ENCODE data around the gene CD40LG.

CD40LG gene

DNA sequence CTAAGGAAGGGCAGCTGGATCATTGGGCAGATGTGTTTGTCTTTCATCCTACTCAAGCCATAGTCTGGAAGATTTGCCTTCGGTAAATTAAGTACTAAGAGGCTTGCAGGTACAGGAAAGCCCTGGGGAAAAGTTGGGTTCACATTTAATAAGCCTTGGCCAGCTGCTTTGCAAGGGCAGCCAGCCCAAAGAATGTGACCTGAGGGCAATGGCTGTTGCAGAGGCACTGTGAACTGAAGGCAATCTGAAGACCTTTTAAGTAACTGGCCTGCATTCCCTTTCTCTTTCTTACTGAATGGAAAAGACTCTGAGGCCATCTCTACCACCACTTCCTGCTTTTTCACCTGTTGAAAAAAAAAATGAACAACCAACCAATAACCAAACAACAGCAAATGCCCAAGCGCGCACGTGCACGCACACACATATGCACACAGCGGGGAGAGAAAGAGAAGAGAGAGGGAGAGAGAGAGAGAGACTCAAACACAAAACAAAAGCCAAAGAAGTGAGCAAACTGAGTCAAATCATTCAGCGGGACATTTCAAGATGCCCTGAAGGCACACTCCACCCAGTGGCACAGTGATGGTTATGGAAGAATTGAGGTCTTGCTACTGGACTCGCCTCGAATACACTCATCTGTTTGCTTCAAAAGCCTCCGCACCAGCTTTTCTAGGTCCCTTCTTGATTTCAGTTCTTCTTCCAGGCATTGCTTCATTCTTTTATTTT, 19.6 kb downstream of the CD40LG start:
- TF ChIP-seq, protein P1, sequence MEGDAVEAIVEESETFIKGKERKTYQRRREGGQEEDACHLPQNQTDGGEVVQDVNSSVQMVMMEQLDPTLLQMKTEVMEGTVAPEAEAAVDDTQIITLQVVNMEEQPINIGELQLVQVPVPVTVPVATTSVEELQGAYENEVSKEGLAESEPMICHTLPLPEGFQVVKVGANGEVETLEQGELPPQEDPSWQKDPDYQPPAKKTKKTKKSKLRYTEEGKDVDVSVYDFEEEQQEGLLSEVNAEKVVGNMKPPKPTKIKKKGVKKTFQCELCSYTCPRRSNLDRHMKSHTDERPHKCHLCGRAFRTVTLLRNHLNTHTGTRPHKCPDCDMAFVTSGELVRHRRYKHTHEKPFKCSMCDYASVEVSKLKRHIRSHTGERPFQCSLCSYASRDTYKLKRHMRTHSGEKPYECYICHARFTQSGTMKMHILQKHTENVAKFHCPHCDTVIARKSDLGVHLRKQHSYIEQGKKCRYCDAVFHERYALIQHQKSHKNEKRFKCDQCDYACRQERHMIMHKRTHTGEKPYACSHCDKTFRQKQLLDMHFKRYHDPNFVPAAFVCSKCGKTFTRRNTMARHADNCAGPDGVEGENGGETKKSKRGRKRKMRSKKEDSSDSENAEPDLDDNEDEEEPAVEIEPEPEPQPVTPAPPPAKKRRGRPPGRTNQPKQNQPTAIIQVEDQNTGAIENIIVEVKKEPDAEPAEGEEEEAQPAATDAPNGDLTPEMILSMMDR (IDR thresholded peaks at IDR 0.05; ENCODE audit: low read depth, low read length, missing control alignments), result no peak
- no peak overlapping the region for H3K4me3 ChIP-seq (ENCODE audit: low read depth, low read length)
- DNase-seq, result no peak
- H3K27ac ChIP-seq, result no peak overlapping the region
- no peaks in the 10 kb centered on the region for H3K36me3 ChIP-seq (replicated peaks)
- in situ Hi-C loops (cut with HindIII; ENCODE audit: low pct_ligation_motif_present, low sequenced_read_pairs), result no loop called here
- no peaks in the 10 kb centered on the region for H3K27me3 ChIP-seq (replicated peaks)

GRCh38 chrX:136671006-136671610, 23.1 kb downstream of the CD40LG start:
- DNase-seq, result no peak
- in situ Hi-C loops (cut with HindIII; ENCODE audit: low pct_ligation_motif_present, low sequenced_read_pairs), result no loop called here
- Histone ChIP-seq H3K4me3 (ENCODE audit: low read depth, low read length) (no peak overlapping the region), H3K27me3 (replicated peaks) (no peaks in the 10 kb centered on the region), H3K36me3 (replicated peaks) (no peaks in the 10 kb centered on the region), H3K27ac (no peak overlapping the region)
- TF ChIP-seq, protein P1 (IDR thresholded peaks at IDR 0.05; ENCODE audit: low read depth, low read length, missing control alignments), result no peak

DNA sequence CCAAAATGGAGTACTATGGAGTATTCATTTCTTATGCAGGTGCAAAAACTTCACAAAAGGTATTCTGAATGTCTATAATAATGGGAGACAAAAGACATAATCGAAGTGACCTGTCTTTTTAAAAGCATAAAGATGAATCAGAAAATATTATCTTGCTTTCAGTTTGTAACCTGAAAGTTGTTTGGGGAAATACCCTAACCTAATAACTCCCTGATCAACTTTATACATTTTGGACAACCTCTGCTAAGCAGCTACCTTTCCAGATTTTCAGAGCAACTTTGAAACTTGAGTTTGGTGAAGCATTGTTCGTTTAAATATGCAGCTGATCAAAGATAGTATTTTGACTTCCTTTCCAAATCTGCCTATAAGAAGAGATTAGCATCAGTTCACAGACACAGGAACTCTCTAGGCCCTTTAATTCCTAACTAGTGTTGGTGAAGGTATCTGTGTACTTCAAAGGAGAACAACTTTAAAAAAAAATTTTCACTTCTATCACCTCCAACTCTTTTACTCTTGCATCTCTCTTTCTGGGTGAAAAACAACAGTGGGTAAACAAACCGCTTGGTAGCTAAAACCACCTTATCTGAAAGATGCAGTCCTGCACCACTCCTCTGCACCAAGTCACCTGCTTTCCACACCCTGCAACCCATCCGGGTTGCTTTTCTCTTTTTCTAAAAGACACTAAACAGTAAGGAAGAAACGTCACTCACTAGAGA, 26.5 kb downstream of the CD40LG start:
- no peak overlapping the region for H3K4me3 ChIP-seq (ENCODE audit: low read depth, low read length)
- TF ChIP-seq, protein P1 (IDR thresholded peaks at IDR 0.05; ENCODE audit: low read depth, low read length, missing control alignments), result no peak
- H3K27me3 ChIP-seq (replicated peaks), result no peaks in the 10 kb centered on the region
- in situ Hi-C loops (cut with HindIII; ENCODE audit: low pct_ligation_motif_present, low sequenced_read_pairs), result no loop called here
- no peaks in the 10 kb centered on the region for H3K36me3 ChIP-seq (replicated peaks)
- H3K27ac ChIP-seq, result no peak overlapping the region
- no peak for DNase-seq

DNA sequence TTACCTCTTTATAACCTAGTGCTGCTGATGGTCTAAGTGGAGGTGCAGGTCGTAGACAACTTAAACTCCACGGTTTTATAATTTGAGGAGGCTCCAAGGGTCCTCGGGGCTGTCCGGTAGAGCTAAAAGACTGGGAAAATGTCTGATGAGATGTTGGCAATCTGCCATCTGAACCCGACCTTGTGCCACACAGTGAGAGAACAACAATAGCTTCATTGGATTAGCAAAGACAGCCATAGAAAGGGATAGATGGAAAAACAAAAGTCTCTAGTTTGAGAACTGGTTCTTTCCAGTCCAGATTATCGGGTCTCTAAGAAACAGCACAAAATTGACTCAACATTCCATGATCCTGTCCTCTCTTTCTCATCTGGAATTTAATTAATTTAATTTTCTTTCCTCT, 31.6 kb downstream of the CD40LG start:
- in situ Hi-C loops (cut with HindIII; ENCODE audit: low pct_ligation_motif_present, low sequenced_read_pairs), result no loop called here
- no peaks in the 10 kb centered on the region for H3K36me3 ChIP-seq (replicated peaks)
- DNase-seq, result no peak
- H3K27me3 ChIP-seq (replicated peaks), result no peaks in the 10 kb centered on the region
- no peak overlapping the region for H3K4me3 ChIP-seq (ENCODE audit: low read depth, low read length)
- H3K27ac ChIP-seq, result no peak overlapping the region
- TF ChIP-seq, protein P1 (IDR thresholded peaks at IDR 0.05; ENCODE audit: low read depth, low read length, missing control alignments), result no peak

DNA sequence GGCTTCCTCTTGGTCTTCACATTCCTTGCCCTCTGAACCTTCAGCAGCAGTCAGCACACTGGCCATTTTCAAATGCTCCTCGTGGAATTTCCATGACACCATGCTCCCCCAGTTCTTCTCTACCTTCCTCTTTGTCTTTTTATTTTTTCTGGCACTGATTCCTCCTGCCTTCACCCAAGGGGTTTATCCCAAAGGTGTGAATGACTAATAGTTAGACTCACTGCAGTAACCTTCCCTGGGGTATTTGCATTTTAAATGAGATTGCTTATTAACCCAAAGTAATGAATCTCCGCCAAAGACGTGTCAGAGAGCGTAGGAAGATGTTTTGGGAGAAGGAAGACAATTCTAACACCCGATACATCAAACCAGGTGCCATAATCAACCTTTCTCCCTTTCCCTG, 36.2 kb downstream of the CD40LG start:
- no peaks in the 10 kb centered on the region for H3K27me3 ChIP-seq (replicated peaks)
- H3K36me3 ChIP-seq (replicated peaks), result no peaks in the 10 kb centered on the region
- H3K27ac ChIP-seq, result no peak overlapping the region
- in situ Hi-C loops (cut with HindIII; ENCODE audit: low pct_ligation_motif_present, low sequenced_read_pairs), result no loop called here
- no peak for DNase-seq
- TF ChIP-seq, protein P1 (IDR thresholded peaks at IDR 0.05; ENCODE audit: low read depth, low read length, missing control alignments), result no peak
- no peak overlapping the region for H3K4me3 ChIP-seq (ENCODE audit: low read depth, low read length)

Data from brain microvascular endothelial cell (primary cell).